IMR-90 (cell line): ENCODE data around the gene NEDD4L. TPM values are rescaled to one million over a fixed set of nuclear protein-coding genes. Genes with fewer than 3 reads are reported as not detected.

ENCODE experiments used
- CEBPB ChIP-seq: IDR thresholded peaks from 2 replicates; pipeline ENCODE4 v1.6.1; 2012; ENCODE audit warnings: low read depth, low read length, improper control_type of control experiment
- CTCF ChIP-seq: conservative IDR thresholded peaks from 2 replicates; pipeline ENCODE4 v1.5.1; 2012; ENCODE audit warnings: mild to moderate bottlenecking, low read depth, low read length, improper control_type of control experiment
- MAFK ChIP-seq: IDR thresholded peaks from 2 replicates; pipeline ENCODE4 v1.6.1; 2012; ENCODE audit warnings: low read depth, low read length, improper control_type of control experiment
- POLR2A ChIP-seq: IDR thresholded peaks from 2 replicates; pipeline ENCODE4 v1.6.1; 2012; ENCODE audit warnings: mild to moderate bottlenecking, low read depth, low read length
- RFX5 ChIP-seq: IDR thresholded peaks from 2 replicates; pipeline ENCODE4 v1.8.0; 2012; ENCODE audit warnings: low read depth, mild to moderate bottlenecking, low read length, moderate library complexity
- polyA plus RNA-seq, 3 experiments: library from polyadenylated mRNA; depleted of rRNA; stranded (reverse); fragments of >200 nt; gene quantifications; 2 replicates each; pipeline ENCODE4 v1.2.3, GENCODE V29; 2012; ENCODE audit warnings: low replicate concordance in 1 of 3
- total RNA-seq: library from RNA; depleted of rRNA; stranded (reverse); fragments of >200 nt; gene quantifications from 2 replicates; pipeline ENCODE4 v1.2.3, GENCODE V29; 2012

The NEDD4L gene
- total and polyA plus RNA-seq, 2 of the 4 experiments (the other 2 are of a cell fraction): 10.0 to 10.9 TPM

DNA sequence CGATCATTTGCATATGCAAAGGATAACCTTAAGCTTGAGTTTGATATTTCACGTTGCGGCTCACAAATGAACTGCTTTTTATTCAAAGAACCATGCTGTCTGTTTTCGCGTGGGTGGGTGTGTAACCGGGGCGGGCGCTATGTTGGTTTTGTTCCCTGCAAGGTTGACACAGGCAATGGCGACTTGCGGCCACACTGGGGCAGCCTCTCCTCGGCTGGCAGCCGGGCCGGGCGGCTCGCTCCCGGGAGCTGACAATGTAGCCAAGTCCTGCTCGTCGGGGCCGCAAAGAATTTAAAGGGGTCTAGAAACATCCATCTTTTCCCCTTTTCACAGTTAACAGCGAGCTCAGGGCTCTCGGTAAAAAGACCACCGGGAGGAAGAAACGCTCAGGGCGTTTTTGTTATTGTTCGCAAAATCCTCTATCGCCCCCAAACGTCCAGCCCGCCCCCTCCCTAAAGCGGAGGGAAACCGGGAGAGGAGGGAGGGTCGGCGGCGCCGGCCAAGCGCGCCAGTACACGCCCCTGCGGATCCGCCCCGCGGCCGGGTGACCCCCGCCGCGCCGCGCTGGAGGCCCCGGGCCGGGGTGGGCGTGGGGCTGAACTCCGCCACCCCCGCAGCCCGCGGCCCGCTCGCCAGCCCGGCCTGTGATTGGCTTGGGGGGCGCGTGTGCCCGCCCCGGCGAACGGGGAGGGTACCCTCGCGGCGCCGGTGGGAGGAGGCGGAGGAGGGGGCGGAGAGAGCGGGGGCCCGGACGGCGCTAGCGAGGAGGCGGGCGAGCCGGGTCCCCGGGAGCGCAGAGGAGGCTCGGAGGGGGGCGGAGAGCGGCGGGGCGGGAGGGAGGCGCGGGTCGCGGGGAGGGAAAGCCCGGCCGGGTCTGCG, at the start of gene NEDD4L (continued):
- TF ChIP-seq CTCF: peak; percentile 95
- TF ChIP-seq RFX5: no peak
- TF ChIP-seq POLR2A: peak; percentile 54; the same call in 1 of the 2 replicates
- no peak for TF ChIP-seq MAFK
- TF ChIP-seq CEBPB: no peak
